ENCODE results near the gene NBAS.
A peak's percentile ranks its signal among the peaks of the same experiment; 100 is the strongest.

NBAS gene

DNA sequence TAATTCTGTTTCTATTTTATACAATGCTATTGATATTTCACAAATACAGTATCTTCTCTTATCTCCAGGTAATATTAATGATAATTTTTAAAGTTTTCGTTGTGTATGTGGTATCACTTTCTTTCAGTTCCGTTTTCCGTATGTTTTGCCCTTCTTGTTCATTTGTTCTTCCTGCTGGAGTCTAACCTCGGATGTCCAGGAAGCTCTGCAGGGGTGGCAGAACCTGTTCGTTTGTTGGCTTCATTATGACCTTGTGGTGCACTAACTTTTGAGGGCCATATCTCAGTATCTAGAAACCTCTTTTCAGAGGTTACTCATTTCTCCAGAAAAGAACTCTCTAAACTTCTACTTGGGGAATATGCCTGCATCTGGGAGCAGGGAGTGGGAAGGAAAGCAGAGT, 134.5 kb downstream of the NBAS start:
- Histone ChIP-seq H3K79me1 (ENCODE audit: low read length) (no peaks in the 10 kb centered on the region), H3K4me3 (ENCODE audit: low read length) (no peak overlapping the region), H2BK15ac (replicated peaks; ENCODE audit: low read depth) (no peak overlapping the region), H3K56ac (ENCODE audit: low read length) (no peak overlapping the region), H2AK5ac (ENCODE audit: low read length) (no peak overlapping the region), H3K27me3 (ENCODE audit: insufficient read depth, low read length, poor library complexity) (no peaks in the 10 kb centered on the region), H3K36me3 (ENCODE audit: control insufficient read depth, insufficient read depth, low read length) (no peaks in the 10 kb centered on the region), H3K4ac (ENCODE audit: low read depth, low read length) (no peak overlapping the region), H3K27ac (ENCODE audit: low read depth, low read length) (no peak overlapping the region), H4K5ac (ENCODE audit: low read length) (no peak overlapping the region), H3K9ac (ENCODE audit: low read length) (no peak overlapping the region), H2BK120ac (ENCODE audit: low read depth, low read length) (no peak overlapping the region), H3K23ac (ENCODE audit: low read length) (no peak overlapping the region), H3K18ac (ENCODE audit: low read length) (no peak overlapping the region), H3K4me2 (ENCODE audit: low read length) (no peak overlapping the region), H3K79me2 (ENCODE audit: control insufficient read depth, insufficient read depth, low read length) (no peaks in the 10 kb centered on the region), H3K4me1 (ENCODE audit: control insufficient read depth, low read depth, low read length) (no peaks in the 10 kb centered on the region), H4K8ac (ENCODE audit: low read depth, low read length) (no peak overlapping the region), H2BK5ac (ENCODE audit: low read length) (no peak overlapping the region)
- no peak for DNase-seq
- WGBS (ENCODE audit: extremely low coverage, insufficient coverage, low lambda C conversion rate) = no CpG with 5 or more reads among the region's 5 CpGs

GRCh38 chr2:15425712-15426111, 135.4 kb downstream of the NBAS start:
- H2AK5ac ChIP-seq (ENCODE audit: low read length) = no peak overlapping the region

GRCh38 chr2:15421753-15422152, 139.4 kb downstream of the NBAS start:
- Histone ChIP-seq H2BK5ac (ENCODE audit: low read length) (no peak overlapping the region), H3K4me1 (ENCODE audit: control insufficient read depth, low read depth, low read length) (no peaks in the 10 kb centered on the region), H3K79me2 (ENCODE audit: control insufficient read depth, insufficient read depth, low read length) (no peaks in the 10 kb centered on the region), H4K8ac (ENCODE audit: low read depth, low read length) (no peak overlapping the region), H3K27me3 (ENCODE audit: insufficient read depth, low read length, poor library complexity) (no peaks in the 10 kb centered on the region), H3K23ac (ENCODE audit: low read length) (no peak overlapping the region), H3K4ac (ENCODE audit: low read depth, low read length) (no peak overlapping the region), H3K9ac (ENCODE audit: low read length) (no peak overlapping the region), H2BK120ac (ENCODE audit: low read depth, low read length) (no peak overlapping the region), H2AK5ac (ENCODE audit: low read length) (no peak overlapping the region), H3K27ac (ENCODE audit: low read depth, low read length) (no peak overlapping the region), H3K36me3 (ENCODE audit: control insufficient read depth, insufficient read depth, low read length) (no peaks in the 10 kb centered on the region), H4K5ac (ENCODE audit: low read length) (no peak overlapping the region), H3K56ac (ENCODE audit: low read length) (no peak overlapping the region), H2BK15ac (replicated peaks; ENCODE audit: low read depth) (no peak overlapping the region), H3K18ac (ENCODE audit: low read length) (no peak overlapping the region), H3K79me1 (ENCODE audit: low read length) (no peaks in the 10 kb centered on the region), H3K4me3 (ENCODE audit: low read length) (no peak overlapping the region), H3K4me2 (ENCODE audit: low read length) (no peak overlapping the region)
- no CpG with 5 or more reads among the region's 3 CpGs for WGBS (ENCODE audit: extremely low coverage, insufficient coverage, low lambda C conversion rate)
- DNase-seq = no peak

More at GRCh38 chr2:15425712-15426111, 135.4 kb downstream of the NBAS start:
- no peak overlapping the region for H4K5ac ChIP-seq (ENCODE audit: low read length)
- no peak overlapping the region for H3K27ac ChIP-seq (ENCODE audit: low read depth, low read length)
- DNase-seq = peak; percentile 42
- H2BK15ac ChIP-seq (replicated peaks; ENCODE audit: low read depth) = no peak overlapping the region
- no peak overlapping the region for H2BK5ac ChIP-seq (ENCODE audit: low read length)
- H3K4me3 ChIP-seq (ENCODE audit: low read length) = no peak overlapping the region
- H3K79me1 ChIP-seq (ENCODE audit: low read length) = no peaks in the 10 kb centered on the region
- no peaks in the 10 kb centered on the region for H3K36me3 ChIP-seq (ENCODE audit: control insufficient read depth, insufficient read depth, low read length)
- H4K8ac ChIP-seq (ENCODE audit: low read depth, low read length) = no peak overlapping the region
- H3K4me2 ChIP-seq (ENCODE audit: low read length) = no peak overlapping the region
- no CpG with 5 or more reads among the region's 4 CpGs for WGBS (ENCODE audit: extremely low coverage, insufficient coverage, low lambda C conversion rate)
- no peak overlapping the region for H3K4ac ChIP-seq (ENCODE audit: low read depth, low read length)
- no peak overlapping the region for H3K18ac ChIP-seq (ENCODE audit: low read length)
- no peak overlapping the region for H2BK120ac ChIP-seq (ENCODE audit: low read depth, low read length)
- no peak overlapping the region for H3K9ac ChIP-seq (ENCODE audit: low read length)
- H3K23ac ChIP-seq (ENCODE audit: low read length) = no peak overlapping the region
- H3K4me1 ChIP-seq (ENCODE audit: control insufficient read depth, low read depth, low read length) = no peaks in the 10 kb centered on the region
- H3K56ac ChIP-seq (ENCODE audit: low read length) = no peak overlapping the region
- H3K27me3 ChIP-seq (ENCODE audit: insufficient read depth, low read length, poor library complexity) = no peaks in the 10 kb centered on the region
- no peaks in the 10 kb centered on the region for H3K79me2 ChIP-seq (ENCODE audit: control insufficient read depth, insufficient read depth, low read length)

GRCh38 chr2:15415748-15416147, 145.4 kb downstream of the NBAS start:
- no CpG with 5 or more reads among the region's 2 CpGs for WGBS (ENCODE audit: extremely low coverage, insufficient coverage, low lambda C conversion rate)
- H3K4ac ChIP-seq (ENCODE audit: low read depth, low read length) = no peak overlapping the region

GRCh38 chr2:15412779-15413178, 148.4 kb downstream of the NBAS start:
- H3K4me3 ChIP-seq (ENCODE audit: low read length) = no peak overlapping the region
- H3K79me1 ChIP-seq (ENCODE audit: low read length) = no peaks in the 10 kb centered on the region
- H3K4me2 ChIP-seq (ENCODE audit: low read length) = no peak overlapping the region
- H3K56ac ChIP-seq (ENCODE audit: low read length) = no peak overlapping the region
- H3K36me3 ChIP-seq (ENCODE audit: control insufficient read depth, insufficient read depth, low read length) = no peaks in the 10 kb centered on the region
- no peak overlapping the region for H4K8ac ChIP-seq (ENCODE audit: low read depth, low read length)
- H3K23ac ChIP-seq (ENCODE audit: low read length) = no peak overlapping the region
- no peaks in the 10 kb centered on the region for H3K27me3 ChIP-seq (ENCODE audit: insufficient read depth, low read length, poor library complexity)
- H4K5ac ChIP-seq (ENCODE audit: low read length) = no peak overlapping the region
- DNase-seq = no peak
- H2BK15ac ChIP-seq (replicated peaks; ENCODE audit: low read depth) = no peak overlapping the region
- no peak overlapping the region for H3K4ac ChIP-seq (ENCODE audit: low read depth, low read length)
- no peak overlapping the region for H2AK5ac ChIP-seq (ENCODE audit: low read length)
- WGBS (ENCODE audit: extremely low coverage, insufficient coverage, low lambda C conversion rate) = 100% methylated on average over 1 of the region's 6 CpGs
- no peak overlapping the region for H2BK120ac ChIP-seq (ENCODE audit: low read depth, low read length)
- no peak overlapping the region for H2BK5ac ChIP-seq (ENCODE audit: low read length)
- no peak overlapping the region for H3K9ac ChIP-seq (ENCODE audit: low read length)
- H3K79me2 ChIP-seq (ENCODE audit: control insufficient read depth, insufficient read depth, low read length) = no peaks in the 10 kb centered on the region
- H3K27ac ChIP-seq (ENCODE audit: low read depth, low read length) = peak overlapping the region; percentile 17
- no peak overlapping the region for H3K18ac ChIP-seq (ENCODE audit: low read length)
- H3K4me1 ChIP-seq (ENCODE audit: control insufficient read depth, low read depth, low read length) = no peaks in the 10 kb centered on the region

More at GRCh38 chr2:15415748-15416147, 145.4 kb downstream of the NBAS start:
- Histone ChIP-seq H3K79me1 (ENCODE audit: low read length) (no peaks in the 10 kb centered on the region), H3K18ac (ENCODE audit: low read length) (no peak overlapping the region), H3K4me1 (ENCODE audit: control insufficient read depth, low read depth, low read length) (no peaks in the 10 kb centered on the region), H3K4me3 (ENCODE audit: low read length) (no peak overlapping the region), H3K4me2 (ENCODE audit: low read length) (no peak overlapping the region), H2BK5ac (ENCODE audit: low read length) (no peak overlapping the region), H3K27me3 (ENCODE audit: insufficient read depth, low read length, poor library complexity) (no peaks in the 10 kb centered on the region), H2BK15ac (replicated peaks; ENCODE audit: low read depth) (no peak overlapping the region), H3K9ac (ENCODE audit: low read length) (no peak overlapping the region), H3K27ac (ENCODE audit: low read depth, low read length) (no peak overlapping the region), H3K36me3 (ENCODE audit: control insufficient read depth, insufficient read depth, low read length) (no peaks in the 10 kb centered on the region), H4K8ac (ENCODE audit: low read depth, low read length) (no peak overlapping the region), H3K23ac (ENCODE audit: low read length) (no peak overlapping the region), H2BK120ac (ENCODE audit: low read depth, low read length) (no peak overlapping the region), H3K56ac (ENCODE audit: low read length) (no peak overlapping the region), H3K79me2 (ENCODE audit: control insufficient read depth, insufficient read depth, low read length) (no peaks in the 10 kb centered on the region), H2AK5ac (ENCODE audit: low read length) (no peak overlapping the region), H4K5ac (ENCODE audit: low read length) (no peak overlapping the region)
- DNase-seq = no peak

- Histone ChIP-seq H3K27me3 (ENCODE audit: insufficient read depth, low read length, poor library complexity) (no peaks in the 10 kb centered on the region), H3K23ac (ENCODE audit: low read length) (no peak overlapping the region), H3K9ac (ENCODE audit: low read length) (no peak overlapping the region), H3K18ac (ENCODE audit: low read length) (no peak overlapping the region), H4K5ac (ENCODE audit: low read length) (no peak overlapping the region), H3K27ac (ENCODE audit: low read depth, low read length) (no peak overlapping the region), H3K36me3 (ENCODE audit: control insufficient read depth, insufficient read depth, low read length) (no peaks in the 10 kb centered on the region), H3K4me1 (ENCODE audit: control insufficient read depth, low read depth, low read length) (no peaks in the 10 kb centered on the region), H2BK5ac (ENCODE audit: low read length) (no peak overlapping the region), H2BK120ac (ENCODE audit: low read depth, low read length) (no peak overlapping the region), H3K79me1 (ENCODE audit: low read length) (no peaks in the 10 kb centered on the region), H2BK15ac (replicated peaks; ENCODE audit: low read depth) (no peak overlapping the region), H3K4ac (ENCODE audit: low read depth, low read length) (no peak overlapping the region), H3K79me2 (ENCODE audit: control insufficient read depth, insufficient read depth, low read length) (no peaks in the 10 kb centered on the region), H4K8ac (ENCODE audit: low read depth, low read length) (no peak overlapping the region), H3K4me3 (ENCODE audit: low read length) (no peak overlapping the region), H3K4me2 (ENCODE audit: low read length) (no peak overlapping the region), H2AK5ac (ENCODE audit: low read length) (no peak overlapping the region), H3K56ac (ENCODE audit: low read length) (no peak overlapping the region)
- WGBS (ENCODE audit: extremely low coverage, insufficient coverage, low lambda C conversion rate) = no CpG with 5 or more reads among the region's 3 CpGs
- DNase-seq = no peak
Observed at GRCh38 chr2:15412309-15412708, 148.8 kb downstream of the NBAS start.

All from mesendoderm (in vitro differentiated cells).